HCT116 (cell line): Measurements from ENCODE around the gene FCRL6. TPM values are rescaled to one million over a fixed set of nuclear protein-coding genes. Genes with fewer than 3 reads are reported as not detected.

Experiments
- ATAC-seq: fragments of 200-7000 bp; cut with Tn5 transposase; 2 replicates; pipeline ENCODE4 v1.9.1; 2020; ENCODE audit warnings: mild to moderate bottlenecking, moderate library complexity
- BruUV-seq: library from RNA; stranded (reverse); fragments of 400-500 nt; replicated peaks from 2 replicates; lab custom pipeline; 2021; lab: Mats Ljungman, UMichigan
- CTCF ChIA-PET: fragments of 300-600 bp; sonication (Branson Sonifier 250); formaldehyde crosslinking; loops from one replicate; lab custom pipeline; 2021; ENCODE audit warnings: antibody characterized with exemption; lab: Charles Lee
- POLR2A ChIA-PET: fragments of 300-600, 350-600 bp; sonication (Branson Sonifier 250); formaldehyde crosslinking; loops from one replicate; lab custom pipeline; 2021; ENCODE audit warnings: antibody characterized with exemption; lab: Charles Lee
- RAD21 ChIA-PET, 2 experiments: fragments of 300-600 bp; sonication (Branson Sonifier 250); formaldehyde crosslinking; loops; one replicate each; lab custom pipeline; 2023; ENCODE audit warnings: low total read pairs in 2 of 2; ENCODE audit not compliant: uncharacterized antibody in 2 of 2, unreplicated experiment in 2 of 2, low non-redundant PET in 1 of 2; lab: Charles Lee
- DNase-seq: peaks from one replicate; pipeline ENCODE4 v3.0.0-alpha.2; 2010; ENCODE audit warnings: low read depth, low spot score
- H2AFZ ChIP-seq: fragments of 200-600 bp; shearing (Covaris generic), sonication (generic); 2 replicates; pipeline ENCODE4 v1.6.1; 2017; ENCODE audit warnings: low read depth, mixed run types, mixed read lengths, antibody characterized with exemption, low read length; ENCODE audit not compliant: poor library complexity, severe bottlenecking
- H3K27ac ChIP-seq: 2 replicates; pipeline ENCODE4 v1.5.1; 2012; ENCODE audit warnings: low read depth, low read length
- H3K27me3 ChIP-seq: fragments of 200-600 bp; sonication (generic); 2 replicates; pipeline ENCODE4 v1.6.1; 2016; ENCODE audit warnings: mixed run types, low read length, mixed read lengths; ENCODE audit not compliant: insufficient read depth
- H3K36me3 ChIP-seq, 2 experiments: fragments of 200-500 bp in 1 of 2; fragments of 200-600 bp in 1 of 2; sonication (Bioruptor generic) in 1 of 2; sonication (generic) in 1 of 2; 2 replicates each; pipeline versions ENCODE4 v1.5.1 to v1.6.1; 2014 to 2016; ENCODE audit warnings: low read length in 2 of 2, inconsistent platforms in 1 of 2, mixed read lengths in 1 of 2, mixed run types in 1 of 2; ENCODE audit not compliant: insufficient read depth in 2 of 2, control insufficient read depth in 1 of 2
- H3K4me1 ChIP-seq, 2 experiments: fragments of 200-600 bp in 1 of 2; sonication (generic) in 1 of 2; 2 replicates each; pipeline versions ENCODE4 v1.5.1 to v1.6.1; 2012 to 2017; ENCODE audit warnings: low read length in 2 of 2, inconsistent platforms in 1 of 2, mild to moderate bottlenecking in 1 of 2, mixed read lengths in 1 of 2, mixed run types in 1 of 2, moderate library complexity in 1 of 2; ENCODE audit not compliant: insufficient read depth in 2 of 2, control insufficient read depth in 1 of 2
- H3K4me2 ChIP-seq: fragments of 200-600 bp; sonication (generic); 2 replicates; pipeline ENCODE4 v1.6.1; 2017; ENCODE audit warnings: mixed run types, low read length, mixed read lengths
- H3K4me3 ChIP-seq, 2 experiments: fragments of 200-600 bp in 1 of 2; sonication (generic) in 1 of 2; replicated peaks in 1 of 2; 2 replicates each; pipeline ENCODE4 v1.5.1; 2011 to 2016; ENCODE audit warnings: low read length in 2 of 2, control low read depth in 1 of 2, low read depth in 1 of 2, mild to moderate bottlenecking in 1 of 2, mixed read lengths in 1 of 2, mixed run types in 1 of 2
- H3K79me2 ChIP-seq: fragments of 200-600 bp; sonication (generic); 2 replicates; pipeline ENCODE4 v1.6.1; 2017; ENCODE audit warnings: mild to moderate bottlenecking, mixed run types, low read length, moderate library complexity, mixed read lengths; ENCODE audit not compliant: insufficient read depth
- H3K9ac ChIP-seq: fragments of 200-600 bp; sonication (generic); 2 replicates; pipeline ENCODE4 v1.6.1; 2016; ENCODE audit warnings: low read length, mixed read lengths
- H3K9me2 ChIP-seq: fragments of 200-600 bp; sonication (generic), shearing (Covaris generic); 2 replicates; pipeline ENCODE4 v1.6.1; 2017; ENCODE audit warnings: mixed run types, mild to moderate bottlenecking, moderate library complexity; ENCODE audit not compliant: insufficient read depth
- H3K9me3 ChIP-seq, 2 experiments: fragments of 200-500 bp in 1 of 2; fragments of 200-600 bp in 1 of 2; sonication (Bioruptor generic) in 1 of 2; sonication (generic) in 1 of 2; 2 replicates each; pipeline ENCODE4 v1.6.1; 2014 to 2017; ENCODE audit warnings: low read length in 2 of 2, mixed read lengths in 2 of 2, inconsistent platforms in 1 of 2, low read depth in 1 of 2, mild to moderate bottlenecking in 1 of 2, mixed run types in 1 of 2, moderate library complexity in 1 of 2; ENCODE audit not compliant: control insufficient read depth in 1 of 2, insufficient read depth in 1 of 2
- H4K20me1 ChIP-seq: fragments of 200-600 bp; sonication (generic), shearing (Covaris generic); 2 replicates; pipeline ENCODE4 v1.6.1; 2017; ENCODE audit warnings: mixed run types, mild to moderate bottlenecking, moderate library complexity; ENCODE audit not compliant: insufficient read depth
- ATF3 ChIP-seq: IDR thresholded peaks from 2 replicates; pipeline ENCODE4 v1.6.1; 2012
- CBX3 ChIP-seq: IDR thresholded peaks from 2 replicates; pipeline ENCODE4 v1.6.1; 2012; ENCODE audit warnings: low read depth
- CEBPB ChIP-seq: IDR thresholded peaks from 2 replicates; pipeline ENCODE4 v1.6.1; 2012; ENCODE audit warnings: low read depth
- EGR1 ChIP-seq: IDR thresholded peaks from 2 replicates; pipeline ENCODE4 v1.6.1; 2012; ENCODE audit warnings: low read depth
- ELF1 ChIP-seq: IDR thresholded peaks from 2 replicates; pipeline ENCODE4 v1.6.1; 2012; ENCODE audit warnings: low read depth, borderline replicate concordance
- EZH2 ChIP-seq: fragments of 200-600 bp; sonication (generic); IDR thresholded peaks from 2 replicates; pipeline ENCODE4 v1.6.1; 2017; ENCODE audit warnings: antibody characterized with exemption, mixed run types
- EZH2phosphoT487 ChIP-seq: fragments of 200-600 bp; IDR thresholded peaks from 2 replicates; pipeline ENCODE4 v1.6.1; 2018; ENCODE audit warnings: antibody characterized with exemption, borderline replicate concordance
- FOSL1 ChIP-seq: IDR thresholded peaks from 2 replicates; pipeline ENCODE4 v1.6.1; 2012; ENCODE audit warnings: low read depth
- JUND ChIP-seq: IDR thresholded peaks from 2 replicates; pipeline ENCODE4 v1.6.1; 2012
- POLR2A ChIP-seq: IDR thresholded peaks from 2 replicates; pipeline ENCODE4 v1.7.0; 2011; ENCODE audit warnings: borderline replicate concordance; ENCODE audit not compliant: insufficient read depth, insufficient read length; ENCODE audit errors: extremely low read depth
- RAD21 ChIP-seq: IDR thresholded peaks from 2 replicates; pipeline ENCODE4 v1.6.1; 2012; ENCODE audit warnings: low read depth, mild to moderate bottlenecking
- SP1 ChIP-seq: IDR thresholded peaks from 2 replicates; pipeline ENCODE4 v1.6.1; 2012; ENCODE audit warnings: low read depth
- YY1 ChIP-seq: IDR thresholded peaks from 2 replicates; pipeline ENCODE4 v1.6.1; 2011; ENCODE audit warnings: low read length, low read depth, moderate library complexity, mild to moderate bottlenecking; ENCODE audit not compliant: insufficient replicate concordance; ENCODE audit errors: extremely low read depth
- ZFX ChIP-seq: fragments of 450-650 bp; IDR thresholded peaks from 2 replicates; pipeline ENCODE4 v1.6.1; 2017
- ZNF274 ChIP-seq: fragments of 200-500 bp; sonication (Bioruptor generic); IDR thresholded peaks from 2 replicates; pipeline ENCODE4 v1.6.1; 2014; ENCODE audit warnings: mild to moderate bottlenecking, low read depth, low read length, inconsistent platforms
- intact Hi-C: fragments of 100-400 bp; cut with micrococcal nuclease; formaldehyde crosslinking; loops from 2 replicates; pipeline ENCODE4 v1.10.0; 2022
- total RNA-seq: library from RNA; stranded (reverse); gene quantifications from one replicate; pipeline ENCODE4 v1.2.1, GENCODE V29; 2021; ENCODE audit not compliant: unreplicated experiment
- TF ChIP-seq, protein P1 (sequence below): IDR thresholded peaks from 2 replicates; pipeline ENCODE4 v1.6.1; 2012; ENCODE audit warnings: low read depth
- TF ChIP-seq, protein P2 (sequence below), 3 experiments: fragments of 200-600 bp in 1 of 3; sonication (generic) in 1 of 3; IDR thresholded peaks in 2 of 3; conservative IDR thresholded peaks in 1 of 3; 2 replicates each; pipeline ENCODE4 v1.5.1; 2012 to 2017; ENCODE audit warnings: low read depth in 2 of 3, low read length in 2 of 3, antibody characterized with exemption in 1 of 3, borderline replicate concordance in 1 of 3, control low read depth in 1 of 3, mild to moderate bottlenecking in 1 of 3, mixed read lengths in 1 of 3, mixed run types in 1 of 3, moderate library complexity in 1 of 3; ENCODE audit not compliant: insufficient read depth in 1 of 3
- TF ChIP-seq, protein P3 (sequence below): IDR thresholded peaks from 2 replicates; pipeline ENCODE4 v1.6.1; 2011; ENCODE audit warnings: mild to moderate bottlenecking, low read length, moderate library complexity; ENCODE audit not compliant: insufficient replicate concordance; ENCODE audit errors: extremely low read depth

The FCRL6 gene
- total RNA-seq, 1 experiment from 2014 or later = not detected

- no peak overlapping the region for H2AFZ ChIP-seq
- H3K36me3 ChIP-seq = no peaks in the 10 kb centered on the region
- H3K79me2 ChIP-seq = no peaks in the 10 kb centered on the region
- H3K9me2 ChIP-seq = no peaks in the 10 kb centered on the region
- no peak overlapping the region for H3K4me2 ChIP-seq
- ChIA-PET CTCF (interaction anchor here (1.1 to 4.4 kb wide), 5 partner anchors 14 to 62 kb away, joined by 3 to 20 read pairs (median 4); no protein-coding TSS in a partner anchor), POLR2A (no interaction called here), RAD21 (no interaction called here)
- H3K27ac ChIP-seq = no peak overlapping the region
- BruUV-seq = no TSS peak
- no peaks in the 10 kb centered on the region for H4K20me1 ChIP-seq
- no peaks in the 10 kb centered on the region for H3K27me3 ChIP-seq
- H3K4me1 ChIP-seq = peaks cover 0 to 7% of the 10 kb centered on the region in 2 experiments; a peak in 1 of 4 replicates
- H3K9ac ChIP-seq = no peak overlapping the region
- no peak for DNase-seq
- TF ChIP-seq ELF1 (no peak), POLR2A (no peak), JUND (no peak), EZH2 (no peak), EZH2phosphoT487 (no peak), CEBPB (no peak), RAD21 (no peak), EGR1 (no peak), ATF3 (no peak), YY1 (no peak), CBX3 (no peak), ZFX (no peak), SP1 (no peak), ZNF274 (no peak), FOSL1 (no peak)
- TF ChIP-seq, protein P1, sequence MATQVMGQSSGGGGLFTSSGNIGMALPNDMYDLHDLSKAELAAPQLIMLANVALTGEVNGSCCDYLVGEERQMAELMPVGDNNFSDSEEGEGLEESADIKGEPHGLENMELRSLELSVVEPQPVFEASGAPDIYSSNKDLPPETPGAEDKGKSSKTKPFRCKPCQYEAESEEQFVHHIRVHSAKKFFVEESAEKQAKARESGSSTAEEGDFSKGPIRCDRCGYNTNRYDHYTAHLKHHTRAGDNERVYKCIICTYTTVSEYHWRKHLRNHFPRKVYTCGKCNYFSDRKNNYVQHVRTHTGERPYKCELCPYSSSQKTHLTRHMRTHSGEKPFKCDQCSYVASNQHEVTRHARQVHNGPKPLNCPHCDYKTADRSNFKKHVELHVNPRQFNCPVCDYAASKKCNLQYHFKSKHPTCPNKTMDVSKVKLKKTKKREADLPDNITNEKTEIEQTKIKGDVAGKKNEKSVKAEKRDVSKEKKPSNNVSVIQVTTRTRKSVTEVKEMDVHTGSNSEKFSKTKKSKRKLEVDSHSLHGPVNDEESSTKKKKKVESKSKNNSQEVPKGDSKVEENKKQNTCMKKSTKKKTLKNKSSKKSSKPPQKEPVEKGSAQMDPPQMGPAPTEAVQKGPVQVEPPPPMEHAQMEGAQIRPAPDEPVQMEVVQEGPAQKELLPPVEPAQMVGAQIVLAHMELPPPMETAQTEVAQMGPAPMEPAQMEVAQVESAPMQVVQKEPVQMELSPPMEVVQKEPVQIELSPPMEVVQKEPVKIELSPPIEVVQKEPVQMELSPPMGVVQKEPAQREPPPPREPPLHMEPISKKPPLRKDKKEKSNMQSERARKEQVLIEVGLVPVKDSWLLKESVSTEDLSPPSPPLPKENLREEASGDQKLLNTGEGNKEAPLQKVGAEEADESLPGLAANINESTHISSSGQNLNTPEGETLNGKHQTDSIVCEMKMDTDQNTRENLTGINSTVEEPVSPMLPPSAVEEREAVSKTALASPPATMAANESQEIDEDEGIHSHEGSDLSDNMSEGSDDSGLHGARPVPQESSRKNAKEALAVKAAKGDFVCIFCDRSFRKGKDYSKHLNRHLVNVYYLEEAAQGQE = no peak
- TF ChIP-seq, protein P2, sequence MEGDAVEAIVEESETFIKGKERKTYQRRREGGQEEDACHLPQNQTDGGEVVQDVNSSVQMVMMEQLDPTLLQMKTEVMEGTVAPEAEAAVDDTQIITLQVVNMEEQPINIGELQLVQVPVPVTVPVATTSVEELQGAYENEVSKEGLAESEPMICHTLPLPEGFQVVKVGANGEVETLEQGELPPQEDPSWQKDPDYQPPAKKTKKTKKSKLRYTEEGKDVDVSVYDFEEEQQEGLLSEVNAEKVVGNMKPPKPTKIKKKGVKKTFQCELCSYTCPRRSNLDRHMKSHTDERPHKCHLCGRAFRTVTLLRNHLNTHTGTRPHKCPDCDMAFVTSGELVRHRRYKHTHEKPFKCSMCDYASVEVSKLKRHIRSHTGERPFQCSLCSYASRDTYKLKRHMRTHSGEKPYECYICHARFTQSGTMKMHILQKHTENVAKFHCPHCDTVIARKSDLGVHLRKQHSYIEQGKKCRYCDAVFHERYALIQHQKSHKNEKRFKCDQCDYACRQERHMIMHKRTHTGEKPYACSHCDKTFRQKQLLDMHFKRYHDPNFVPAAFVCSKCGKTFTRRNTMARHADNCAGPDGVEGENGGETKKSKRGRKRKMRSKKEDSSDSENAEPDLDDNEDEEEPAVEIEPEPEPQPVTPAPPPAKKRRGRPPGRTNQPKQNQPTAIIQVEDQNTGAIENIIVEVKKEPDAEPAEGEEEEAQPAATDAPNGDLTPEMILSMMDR (IDR thresholded peaks at IDR 0.05 in 2 of 3, conservative IDR thresholded peaks at IDR 0.05 in 1 of 3; ENCODE audit: borderline replicate concordance in 1 of 3, insufficient read depth in 1 of 3, low read depth in 2 of 3, low read length in 2 of 3) = no peak
- TF ChIP-seq, protein P3, sequence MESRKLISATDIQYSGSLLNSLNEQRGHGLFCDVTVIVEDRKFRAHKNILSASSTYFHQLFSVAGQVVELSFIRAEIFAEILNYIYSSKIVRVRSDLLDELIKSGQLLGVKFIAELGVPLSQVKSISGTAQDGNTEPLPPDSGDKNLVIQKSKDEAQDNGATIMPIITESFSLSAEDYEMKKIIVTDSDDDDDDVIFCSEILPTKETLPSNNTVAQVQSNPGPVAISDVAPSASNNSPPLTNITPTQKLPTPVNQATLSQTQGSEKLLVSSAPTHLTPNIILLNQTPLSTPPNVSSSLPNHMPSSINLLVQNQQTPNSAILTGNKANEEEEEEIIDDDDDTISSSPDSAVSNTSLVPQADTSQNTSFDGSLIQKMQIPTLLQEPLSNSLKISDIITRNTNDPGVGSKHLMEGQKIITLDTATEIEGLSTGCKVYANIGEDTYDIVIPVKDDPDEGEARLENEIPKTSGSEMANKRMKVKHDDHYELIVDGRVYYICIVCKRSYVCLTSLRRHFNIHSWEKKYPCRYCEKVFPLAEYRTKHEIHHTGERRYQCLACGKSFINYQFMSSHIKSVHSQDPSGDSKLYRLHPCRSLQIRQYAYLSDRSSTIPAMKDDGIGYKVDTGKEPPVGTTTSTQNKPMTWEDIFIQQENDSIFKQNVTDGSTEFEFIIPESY = no peak
- TF ChIP-seq, all 23 proteins: peak for 0
- no peak overlapping the region for H3K4me3 ChIP-seq
- intact Hi-C loops = no loop called here
- ATAC-seq = no peak
- no peaks in the 10 kb centered on the region for H3K9me3 ChIP-seq
These were observed 28.6 kb downstream of the FCRL6 start for GRCh38 chr1:159830722-159831121.
